ENCODE results near the gene NAA15.
"Not testable (repeated sequence)": the region's sequence is repeated elsewhere in the genome, so short reads cannot be mapped to it uniquely, and the experiment has no call there.

The NAA15 gene

DNA sequence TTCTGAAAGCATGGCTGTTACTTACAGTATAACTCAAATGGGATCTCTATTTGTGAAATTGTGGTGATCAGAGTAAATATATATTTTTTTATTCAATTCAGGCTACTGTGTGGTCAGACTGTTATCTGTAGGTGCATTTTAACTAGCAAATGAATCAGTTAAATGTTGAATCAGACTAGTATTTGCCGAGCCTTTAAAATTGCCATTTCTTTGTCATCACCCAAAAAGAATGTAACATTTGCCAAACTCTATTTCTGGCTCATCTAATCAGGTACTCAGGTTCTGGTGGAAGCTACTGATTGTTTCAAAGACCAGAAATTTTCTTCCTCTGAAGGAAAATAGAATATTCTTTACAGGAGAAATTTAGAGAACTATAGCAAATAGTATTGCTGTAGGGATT lies 1.8 kb upstream of the NAA15 start:
- no peak for DNase-seq

DNA sequence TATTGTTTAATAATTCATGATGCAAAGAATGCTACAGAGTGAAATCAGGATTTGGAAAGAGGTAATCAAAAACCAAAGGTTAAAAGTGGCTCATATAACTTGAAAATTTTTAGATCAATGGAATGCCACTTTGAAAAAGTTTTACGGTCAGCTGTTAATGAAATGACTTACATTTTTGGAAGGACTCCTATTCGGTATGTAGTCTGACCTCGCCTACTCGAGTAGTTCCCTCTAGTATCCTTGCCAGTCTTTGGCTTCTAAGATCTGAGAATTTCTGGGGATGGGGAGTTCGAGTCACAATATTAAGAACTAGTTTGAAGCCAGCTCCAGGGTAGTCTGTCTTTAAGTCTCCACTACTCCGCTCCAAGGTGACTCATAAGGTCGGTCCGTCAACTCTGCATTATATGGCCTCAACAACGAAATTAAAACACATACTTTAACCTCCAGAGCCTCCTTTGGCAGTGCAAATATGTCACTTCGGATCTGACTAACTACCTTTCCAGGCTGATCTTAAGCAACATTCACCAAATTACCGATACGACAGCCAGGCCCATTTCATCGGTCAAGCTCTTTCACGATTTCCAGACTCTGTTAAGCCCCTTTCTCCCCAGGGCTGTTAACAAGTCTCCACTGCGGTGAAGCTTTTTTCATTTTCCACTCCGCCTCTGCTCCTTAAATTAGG lies 733 bp upstream of the NAA15 start:
- no peak for DNase-seq

- DNase-seq = peak; percentile 51 to 62
Measured at GRCh38 chr4:139301821-139302611, 711 bp downstream of the NAA15 start, which contains the start of gene NDUFC1. Gene NDUFC1, minus strand, starts transcription at chr4:139302477. Its CDS starts 6,679 bp downstream, at chr4:139295798.

GRCh38 chr4:139304920-139305319 lies 3.6 kb downstream of the NAA15 start:
- DNase-seq = no peak

DNA sequence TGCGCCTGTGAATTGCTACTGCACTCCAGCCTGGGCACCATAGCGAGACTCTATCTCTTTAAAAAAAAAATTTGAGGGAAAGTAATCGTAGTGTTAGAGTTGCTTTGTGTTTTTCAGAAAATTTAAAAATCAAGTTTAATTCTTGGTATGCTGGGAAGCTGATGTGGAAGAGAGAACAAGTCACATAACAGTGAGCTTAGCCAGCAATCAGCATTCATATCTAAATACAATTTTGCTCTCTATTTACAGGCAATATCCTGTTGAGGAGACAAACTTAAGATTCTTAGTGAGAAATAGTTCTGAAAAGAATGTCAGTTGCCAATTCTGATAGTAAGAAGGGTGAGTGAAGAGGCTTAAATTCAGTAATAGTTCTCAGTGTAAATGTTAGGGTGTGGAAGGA lies 10.6 kb downstream of the NAA15 start:
- DNase-seq = no peak

GRCh38 chr4:139312552-139313332 lies 11.4 kb downstream of the NAA15 start:
- no peak for DNase-seq

- DNase-seq = not testable (repeated sequence)
Measured at GRCh38 chr4:139313414-139313813, 12.1 kb downstream of the NAA15 start.

DNA sequence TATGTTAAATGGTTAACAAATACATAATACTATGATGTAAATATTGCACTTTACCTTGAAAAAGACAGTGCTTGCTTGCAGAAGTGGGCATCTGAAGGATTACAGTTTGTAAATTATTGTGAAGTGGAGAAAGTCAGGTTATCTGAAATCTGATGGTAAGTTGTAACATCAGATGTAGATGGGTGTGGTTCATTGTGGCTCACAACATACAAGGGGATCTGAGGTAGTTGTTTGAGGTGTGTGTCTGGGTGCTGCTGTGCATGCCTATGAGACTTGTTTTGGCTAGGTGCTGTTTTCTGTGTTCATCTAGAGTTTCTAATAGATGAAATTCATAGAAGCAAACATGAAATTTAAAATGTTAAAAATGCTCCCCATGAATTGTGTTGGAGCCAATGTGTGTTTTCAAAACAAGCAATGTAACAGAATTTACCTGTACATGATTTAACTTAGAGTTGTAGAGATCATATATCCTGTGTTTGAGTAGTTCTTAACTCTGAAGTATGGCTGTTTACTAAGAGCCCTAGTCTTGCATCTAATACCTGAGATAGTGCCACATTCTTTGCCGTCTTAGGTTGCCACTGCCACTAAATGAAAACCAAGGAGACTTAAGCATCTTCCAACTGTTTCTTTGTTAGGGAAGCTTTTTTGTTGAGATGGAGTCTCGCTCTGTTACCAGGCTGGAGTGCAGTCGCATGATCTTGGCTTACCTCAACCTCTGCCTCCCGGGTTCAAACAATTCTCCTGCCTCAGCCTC lies 12.9 kb downstream of the NAA15 start:
- DNase-seq = no peak

- no peak for DNase-seq
Measured at GRCh38 chr4:139315221-139315675, 13.9 kb downstream of the NAA15 start.

DNA sequence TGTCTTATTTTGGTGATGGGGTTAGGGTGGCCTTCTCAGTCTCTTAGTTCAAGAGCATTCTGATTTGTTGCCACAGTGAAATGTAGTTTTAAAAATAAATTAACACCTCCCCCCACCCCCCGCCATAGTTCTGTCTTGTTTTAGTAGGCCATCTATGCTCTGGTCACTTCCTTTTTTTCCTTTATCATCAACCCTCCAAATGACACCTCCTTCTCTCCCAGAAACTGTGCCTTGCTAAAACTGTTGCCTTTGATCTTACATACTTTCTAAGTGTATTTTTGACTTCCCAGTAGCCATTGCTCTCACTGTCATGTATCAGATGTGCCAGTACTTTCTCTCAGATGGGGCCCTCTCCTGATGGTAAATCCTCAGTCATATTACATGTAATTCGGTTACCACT lies 15.4 kb downstream of the NAA15 start:
- DNase-seq = no peak

GRCh38 chr4:139317635-139318034 lies 16.3 kb downstream of the NAA15 start:
- DNase-seq = no peak

DNA sequence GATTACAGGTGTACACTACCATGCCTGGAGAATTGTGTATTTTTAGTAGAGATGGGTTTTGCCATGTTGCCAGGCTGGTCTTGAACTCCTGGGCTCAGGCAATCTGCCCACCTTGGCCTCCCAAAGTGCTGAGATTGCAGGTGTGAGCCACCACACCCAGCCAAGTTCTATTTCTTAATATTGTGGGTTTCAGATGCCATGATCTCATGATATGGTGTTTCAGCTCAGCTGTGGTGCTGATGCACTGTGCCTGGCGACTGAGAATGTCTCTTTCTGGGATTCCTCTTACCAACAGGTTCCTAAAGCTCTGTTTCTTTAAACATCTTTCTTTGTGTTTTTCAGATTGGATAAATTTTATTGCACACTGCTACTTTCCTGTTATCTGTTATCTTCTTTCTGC lies 18.3 kb downstream of the NAA15 start:
- DNase-seq = no peak

GRCh38 chr4:139322070-139322469 lies 20.8 kb downstream of the NAA15 start:
- DNase-seq = not testable (repeated sequence)

- DNase-seq = not testable (repeated sequence)
Measured at GRCh38 chr4:139322541-139322940, 21.2 kb downstream of the NAA15 start.

DNA sequence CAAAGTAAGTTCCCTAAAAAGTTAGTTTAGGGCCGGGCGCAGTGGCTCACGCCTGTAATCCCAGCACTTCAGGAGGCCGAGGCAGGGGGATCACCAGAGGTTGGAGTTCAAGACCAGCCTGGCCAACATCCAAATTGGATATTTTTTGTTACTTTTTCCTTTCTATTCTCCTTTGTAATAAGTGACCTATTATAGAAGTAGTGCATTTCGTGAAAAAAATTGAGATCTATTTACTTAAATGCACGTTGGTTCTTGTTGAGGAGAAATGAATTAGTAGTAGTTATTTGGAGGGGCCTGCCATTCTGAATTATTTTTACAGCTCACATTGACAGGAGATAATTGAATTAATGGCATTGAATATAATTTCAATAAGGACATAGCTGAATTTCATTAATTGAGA lies 23.3 kb downstream of the NAA15 start:
- no peak for DNase-seq

DNA sequence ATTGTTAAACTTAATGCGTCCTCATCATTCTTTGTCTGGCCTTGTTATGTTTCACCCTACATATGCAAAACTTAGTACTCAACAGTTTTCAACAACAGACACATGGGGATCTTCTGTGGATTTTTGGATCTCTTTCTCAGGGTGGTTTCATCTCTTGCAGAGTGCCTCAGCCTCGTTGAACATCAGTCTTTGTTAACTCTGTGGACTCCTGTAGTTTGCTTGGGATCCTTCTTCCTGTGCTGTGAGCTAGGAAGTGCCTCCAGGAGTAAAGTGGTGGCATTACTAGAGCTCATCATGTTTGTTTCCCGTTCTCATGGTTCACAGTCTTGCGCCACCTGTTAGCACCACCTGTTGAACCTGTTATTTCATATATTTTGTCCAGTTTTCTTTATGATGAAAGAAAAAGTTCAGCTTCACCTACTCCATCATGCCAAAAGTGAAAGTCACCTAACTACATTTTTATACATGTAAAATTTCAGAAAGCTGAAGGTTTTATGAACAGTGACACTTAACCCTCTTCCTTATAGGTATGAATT lies 28.4 kb downstream of the NAA15 start:
- no peak for DNase-seq

- DNase-seq = no peak
Measured at GRCh38 chr4:139330283-139330682, 29.0 kb downstream of the NAA15 start.

GRCh38 chr4:139331185-139331584 lies 29.9 kb downstream of the NAA15 start:
- no peak for DNase-seq

- DNase-seq = no peak
Measured at GRCh38 chr4:139333046-139333445, 31.7 kb downstream of the NAA15 start.

- DNase-seq = no peak
Measured at GRCh38 chr4:139337612-139338011, 36.3 kb downstream of the NAA15 start.

GRCh38 chr4:139361301-139361700 lies 60.0 kb downstream of the NAA15 start:
- DNase-seq = no peak

GRCh38 chr4:139367421-139368090 lies 66.3 kb downstream of the NAA15 start:
- DNase-seq = no peak
